HG02840 (cell line): ENCODE measurements around the gene OR2A14.
"Not testable (repeated sequence)": the region's sequence is repeated elsewhere in the genome, so short reads cannot be mapped to it uniquely, and the experiment has no call there.

Source experiments
- ATAC-seq: cut with Tn5 transposase; IDR thresholded peaks from one replicate; pipeline ENCODE4 v1.9.1; 2021; ENCODE audit warnings: mild to moderate bottlenecking, moderate library complexity, moderate number of reproducible peaks; ENCODE audit not compliant: unreplicated experiment, low FRiP score

OR2A14 gene

GRCh38 chr7:144148224-144148827 lies 25.4 kb downstream of the OR2A14 start:
- ATAC-seq: no peak

GRCh38 chr7:144158861-144159260 lies 35.9 kb downstream of the OR2A14 start:
- ATAC-seq: no peak

- no peak for ATAC-seq
Measured at GRCh38 chr7:144164784-144165183, 41.8 kb downstream of the OR2A14 start.

- not testable (repeated sequence) for ATAC-seq
Measured at GRCh38 chr7:144171594-144172350, 48.8 kb downstream of the OR2A14 start.

GRCh38 chr7:144174613-144175012 lies 51.6 kb downstream of the OR2A14 start:
- ATAC-seq: no peak

GRCh38 chr7:144178380-144179164 lies 55.6 kb downstream of the OR2A14 start:
- ATAC-seq: peak; percentile 94

GRCh38 chr7:144179165-144179479 lies 56.1 kb downstream of the OR2A14 start:
- peak; percentile 30 for ATAC-seq
